ENCODE measurements around the gene LAMC2.

Gene LAMC2

GRCh38 chr1:183173828-183174227, 12.2 kb upstream of the LAMC2 start:
- no peak for DNase-seq (ENCODE audit: low spot score)

- no peak for DNase-seq (ENCODE audit: low spot score)
Observed at GRCh38 chr1:183175631-183176030, 10.4 kb upstream of the LAMC2 start.

DNA sequence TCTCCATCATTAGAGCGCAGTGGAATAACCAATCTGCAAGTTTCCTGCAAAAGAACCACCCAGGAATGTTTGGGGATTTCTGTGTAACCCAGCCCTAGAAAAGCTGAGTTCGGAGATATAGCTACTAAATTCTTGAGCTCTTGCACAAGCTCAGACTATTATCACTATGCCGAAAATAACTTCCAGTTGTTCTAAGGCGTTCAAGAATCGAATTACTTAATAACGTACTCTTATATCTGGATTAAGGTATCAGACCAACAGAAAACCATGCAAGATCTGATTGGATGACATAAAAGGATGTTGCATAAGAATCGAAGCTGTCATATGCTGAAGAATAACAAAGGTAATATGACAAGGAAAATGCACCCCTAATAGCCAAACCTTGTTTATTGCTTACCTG, 7.5 kb upstream of the LAMC2 start:
- DNase-seq (ENCODE audit: low spot score) = no peak

DNA sequence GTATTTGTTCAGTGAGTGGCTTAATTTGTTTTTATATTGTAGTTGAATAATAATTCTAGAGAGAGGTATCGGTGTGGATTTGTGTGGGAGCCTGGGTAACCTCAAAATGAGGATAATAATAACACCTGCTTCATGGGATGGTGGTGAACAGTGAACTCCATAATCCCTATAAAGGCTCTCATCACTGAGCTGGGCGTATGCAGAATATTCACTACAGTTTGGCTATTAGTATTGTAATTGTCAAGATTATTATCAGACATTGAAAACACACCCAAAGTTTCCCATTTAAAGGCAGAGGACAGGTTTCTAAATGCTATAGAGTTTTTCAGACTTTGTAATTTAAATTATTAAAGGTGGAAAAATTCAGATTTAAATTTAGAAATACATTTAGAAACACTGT, 7.0 kb upstream of the LAMC2 start:
- no peak for DNase-seq (ENCODE audit: low spot score)

GRCh38 chr1:183180218-183180617, 5.8 kb upstream of the LAMC2 start:
- DNase-seq (ENCODE audit: low spot score) = no peak

DNA sequence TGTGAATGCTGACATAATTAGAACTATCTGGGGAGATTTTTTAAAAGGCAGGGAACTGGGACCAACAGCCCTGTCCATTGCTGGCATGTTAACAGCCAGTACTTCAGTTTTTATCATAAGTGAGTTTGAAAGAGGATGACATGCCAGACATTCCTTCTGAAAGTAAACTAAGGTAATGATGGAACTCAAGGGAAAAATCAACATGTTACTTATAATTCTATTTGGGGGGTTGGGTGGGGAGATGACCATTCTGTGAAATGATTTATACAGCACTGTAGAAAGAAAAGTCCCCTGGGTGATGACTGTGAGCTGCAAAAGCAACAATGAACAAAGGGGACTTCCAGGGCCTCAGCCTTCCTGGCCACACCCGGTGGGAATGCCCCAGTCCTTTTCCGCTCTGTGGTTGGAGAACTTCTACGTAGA, 5.4 kb upstream of the LAMC2 start:
- peak; percentile 18 for DNase-seq (ENCODE audit: low spot score)

DNA sequence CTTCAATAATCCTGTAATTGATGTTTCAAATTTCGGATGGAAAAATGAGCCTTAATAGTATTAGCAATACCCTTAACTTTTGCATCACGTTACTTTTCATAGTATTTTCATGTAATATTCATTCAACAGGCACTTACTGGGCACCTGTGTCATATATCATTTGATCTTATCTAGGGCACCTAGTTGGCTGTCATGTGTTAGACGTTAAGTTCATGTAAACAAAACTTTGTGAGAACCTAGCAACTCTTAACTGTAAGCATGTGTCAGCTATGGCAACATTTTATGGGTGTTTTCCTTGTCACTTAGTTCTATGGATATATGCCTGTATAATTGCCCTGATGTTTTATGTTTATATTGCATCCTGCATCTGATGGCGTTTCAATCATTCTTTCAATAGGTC, 777 bp downstream of the LAMC2 start:
- no peak for DNase-seq (ENCODE audit: low spot score)

DNA sequence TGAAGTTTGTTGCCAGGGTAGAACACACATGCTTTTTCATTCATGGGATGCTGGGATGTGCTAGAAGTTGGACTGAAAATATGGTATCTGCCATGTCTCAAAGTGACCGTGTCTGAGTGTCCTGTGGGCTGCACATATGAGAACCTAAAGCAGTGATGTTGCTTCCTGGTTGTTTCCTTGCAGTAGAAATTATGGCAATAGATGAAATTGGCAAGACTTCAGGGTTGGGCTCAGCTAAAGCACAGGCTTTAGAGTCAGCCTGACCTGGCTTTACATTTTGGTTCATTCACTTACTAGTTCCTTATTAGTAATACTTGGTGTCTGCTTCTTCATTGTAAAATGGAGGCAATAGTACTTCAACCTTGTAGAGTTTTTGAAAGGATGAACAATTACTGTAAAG, 2.2 kb downstream of the LAMC2 start:
- DNase-seq (ENCODE audit: low spot score) = no peak

DNA sequence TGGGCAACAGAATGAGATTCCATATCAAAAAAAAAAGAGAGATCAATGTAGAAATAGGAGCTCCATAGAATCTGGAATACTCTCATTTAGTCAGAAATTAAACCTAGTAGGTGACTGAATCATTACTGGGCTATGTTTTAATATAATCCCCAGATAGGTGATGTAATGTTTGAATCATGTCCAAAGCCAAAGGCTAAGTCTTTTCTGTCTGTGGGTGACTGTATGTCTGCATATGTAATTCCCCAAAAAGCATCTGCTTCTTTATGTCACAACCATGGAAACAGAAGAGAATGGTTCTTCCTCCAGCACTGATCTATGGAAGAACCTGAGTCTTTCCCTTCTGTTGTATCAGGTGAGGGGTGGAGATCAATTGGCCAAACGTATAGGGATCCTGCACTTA, 5.8 kb downstream of the LAMC2 start:
- DNase-seq (ENCODE audit: low spot score) = no peak

DNA sequence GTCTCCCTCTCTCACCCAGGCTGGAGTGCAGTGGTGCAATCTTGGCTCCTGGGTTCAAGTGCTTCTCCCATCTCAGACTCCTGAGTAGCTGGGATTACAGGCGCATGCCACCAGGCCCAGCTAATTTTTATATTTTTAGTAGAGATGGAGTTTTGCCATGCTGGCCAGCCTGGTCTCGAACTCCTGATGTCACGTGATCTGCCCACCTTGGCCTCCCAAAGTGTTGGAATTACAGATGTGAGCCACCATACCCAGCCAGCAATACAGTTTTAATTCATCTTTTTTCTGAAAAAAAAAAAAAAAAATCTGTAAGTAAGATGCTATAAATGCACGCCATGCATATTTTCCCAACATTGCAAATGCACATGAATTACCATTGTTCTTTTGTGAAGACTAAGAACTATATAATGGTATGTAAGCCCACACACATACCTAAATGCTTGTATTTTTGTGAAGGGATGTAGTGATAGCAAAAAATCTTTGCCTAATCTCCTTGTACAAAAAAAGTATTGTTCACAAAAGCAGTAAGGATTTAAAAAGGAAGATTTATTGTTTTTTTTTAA, 8.0 kb downstream of the LAMC2 start:
- DNase-seq (ENCODE audit: low spot score) = no peak

DNA sequence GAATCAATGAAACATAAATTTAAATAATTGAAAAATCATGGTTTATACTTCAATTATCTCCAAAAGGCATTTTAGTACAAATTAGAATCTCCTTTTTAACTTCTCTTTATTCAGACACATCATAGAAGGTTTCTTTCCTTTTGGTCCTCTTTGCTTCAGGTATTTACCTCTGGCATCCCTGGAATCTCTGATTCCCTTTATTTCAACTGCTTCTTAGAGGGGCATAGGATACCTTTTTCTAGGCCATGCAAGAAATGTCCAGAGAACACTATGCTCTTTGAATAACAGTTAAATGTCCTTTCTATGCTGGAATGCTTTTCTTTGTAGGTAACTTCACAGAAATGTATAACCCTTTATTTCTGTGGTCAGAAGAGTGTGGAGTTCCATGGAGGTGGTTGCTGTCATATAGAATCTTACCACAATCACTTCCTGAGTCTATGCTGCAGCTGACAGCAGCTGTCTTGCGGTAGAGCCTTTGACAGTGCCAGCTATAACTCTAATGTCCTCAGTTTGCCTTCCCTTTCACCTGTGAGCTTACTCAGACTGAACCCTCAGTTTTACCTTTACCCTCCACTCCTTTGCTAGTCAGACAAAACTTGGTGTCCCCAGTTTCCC, 8.6 kb downstream of the LAMC2 start:
- DNase-seq (ENCODE audit: low spot score) = no peak

DNA sequence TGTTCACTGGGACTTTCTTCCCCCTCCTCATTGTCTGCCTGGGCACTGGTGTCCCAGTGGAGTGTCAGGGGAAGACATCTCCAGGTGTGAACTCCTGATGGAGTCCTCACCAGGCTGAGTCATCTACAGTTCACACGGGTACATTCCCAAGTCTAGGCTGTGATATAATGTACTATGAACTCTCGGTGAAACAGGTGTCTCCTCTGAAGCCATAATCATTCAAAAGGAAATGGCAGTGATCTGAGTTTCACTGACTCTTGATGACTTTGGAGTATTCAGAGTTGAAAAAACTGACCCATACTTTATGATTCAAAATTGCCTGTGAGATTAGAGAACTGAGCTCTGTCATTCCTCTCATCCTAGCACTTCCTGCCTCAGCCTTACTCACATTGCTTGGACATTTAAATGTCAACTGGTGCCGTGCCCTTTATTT, 9.1 kb downstream of the LAMC2 start:
- DNase-seq (ENCODE audit: low spot score) = no peak

GRCh38 chr1:183197762-183198161, 11.7 kb downstream of the LAMC2 start:
- DNase-seq (ENCODE audit: low spot score) = no peak

- DNase-seq (ENCODE audit: low spot score) = no peak
Observed at GRCh38 chr1:183198463-183198862, 12.4 kb downstream of the LAMC2 start.

GRCh38 chr1:183199304-183199703, 13.2 kb downstream of the LAMC2 start:
- DNase-seq (ENCODE audit: low spot score) = no peak

DNA sequence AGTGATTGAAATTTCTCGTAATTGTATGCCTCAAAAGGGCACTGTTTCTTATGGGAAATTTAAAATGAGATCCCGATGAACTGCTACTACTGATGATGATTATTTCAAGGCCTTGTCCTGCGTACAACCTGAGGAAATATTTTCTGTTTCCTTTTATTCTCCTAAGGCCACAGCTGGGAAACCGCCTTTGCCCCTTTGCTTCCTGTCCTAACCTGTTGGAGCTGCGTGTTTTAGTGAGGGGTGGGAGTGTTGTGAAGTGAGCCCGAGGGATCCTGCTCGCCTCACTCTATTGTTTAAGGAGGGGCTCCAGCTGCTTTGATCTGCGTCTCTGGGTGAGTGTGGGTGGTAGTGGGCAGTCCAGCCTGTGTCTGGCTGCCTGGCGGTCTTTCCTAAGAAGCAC, 14.4 kb downstream of the LAMC2 start:
- DNase-seq (ENCODE audit: low spot score) = no peak

DNA sequence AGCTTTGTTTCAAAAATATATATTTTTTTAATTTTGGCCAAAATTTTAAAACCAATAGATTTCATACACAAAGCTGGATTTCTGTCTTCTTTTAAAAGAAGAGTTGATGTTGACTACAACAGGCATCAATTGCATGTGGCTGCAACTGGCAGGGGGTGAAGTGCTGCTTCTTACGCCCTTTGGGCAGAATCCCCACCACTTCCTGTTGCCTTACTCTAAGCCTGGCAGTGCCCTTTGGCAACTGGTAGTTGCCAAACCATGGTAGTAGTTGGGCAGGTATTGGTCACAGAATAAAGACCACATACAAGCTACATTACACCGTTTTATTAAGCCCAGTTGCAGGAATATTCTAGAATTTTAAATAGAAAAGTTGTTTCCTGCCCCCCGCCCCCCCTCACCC, 17.0 kb downstream of the LAMC2 start:
- no peak for DNase-seq (ENCODE audit: low spot score)

GRCh38 chr1:183205196-183205781, 19.2 kb downstream of the LAMC2 start:
- no peak for DNase-seq (ENCODE audit: low spot score)

- no peak for DNase-seq (ENCODE audit: low spot score)
Observed at GRCh38 chr1:183206538-183207122, 20.6 kb downstream of the LAMC2 start.

DNA sequence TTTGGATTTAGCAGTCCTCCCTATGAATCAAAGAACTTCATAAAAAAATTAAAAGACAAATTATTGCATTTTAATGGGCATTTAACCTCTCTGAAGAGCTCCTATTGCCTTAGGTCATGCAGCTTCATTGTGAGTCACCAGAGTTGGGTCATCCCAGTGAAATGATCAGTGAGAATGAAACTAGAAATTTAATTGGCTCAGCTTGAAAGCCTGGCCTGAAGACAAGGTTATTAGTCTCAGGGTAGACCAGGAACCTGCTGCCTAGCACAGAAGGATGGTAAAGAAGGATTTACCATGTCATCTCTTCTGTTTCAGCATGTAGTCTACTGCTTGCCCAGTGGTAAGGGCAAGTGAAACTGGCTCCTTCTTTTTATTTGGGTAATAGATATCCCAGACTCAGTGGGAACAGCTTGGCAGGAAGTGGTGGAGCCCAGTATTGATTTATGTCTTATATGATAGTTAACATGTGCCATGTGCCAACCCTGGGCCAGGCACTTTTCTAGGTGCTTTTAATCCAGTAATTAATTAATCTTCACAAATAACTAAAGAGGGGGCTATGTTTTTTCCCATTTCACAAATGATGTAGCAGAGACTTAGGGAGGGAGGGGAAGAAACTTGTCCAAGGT, 23.6 kb downstream of the LAMC2 start:
- DNase-seq (ENCODE audit: low spot score) = no peak

- no peak for DNase-seq (ENCODE audit: low spot score)
Observed at GRCh38 chr1:183210681-183211080, 24.6 kb downstream of the LAMC2 start.

DNA sequence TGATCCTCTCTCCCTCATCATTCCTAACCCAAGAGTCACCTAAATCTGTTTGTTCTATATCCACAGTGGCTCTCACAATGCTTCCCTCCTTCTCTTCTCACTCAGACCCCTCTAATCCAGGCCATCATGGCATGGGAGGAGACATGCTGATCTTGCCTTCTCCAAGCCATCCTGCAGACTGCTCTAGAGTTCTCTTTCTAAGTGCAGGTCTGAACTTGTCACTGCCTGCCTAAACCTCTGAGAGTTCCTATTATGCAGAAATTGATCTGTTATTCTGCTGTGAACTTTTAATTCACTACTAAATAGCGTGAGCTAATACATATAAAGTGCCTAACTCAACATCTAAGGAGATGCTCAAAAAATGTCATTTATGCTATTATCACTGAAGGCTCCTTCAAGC, 26.8 kb downstream of the LAMC2 start:
- DNase-seq (ENCODE audit: low spot score) = no peak
